Measurements from ENCODE around the gene FAM3D. TPM values are rescaled to one million over a fixed set of nuclear protein-coding genes. Genes with fewer than 3 reads are reported as not detected.

The FAM3D gene
- total RNA-seq, 4 donors from 2014 or later: 47.0 to 200 (median 135) TPM

DNA sequence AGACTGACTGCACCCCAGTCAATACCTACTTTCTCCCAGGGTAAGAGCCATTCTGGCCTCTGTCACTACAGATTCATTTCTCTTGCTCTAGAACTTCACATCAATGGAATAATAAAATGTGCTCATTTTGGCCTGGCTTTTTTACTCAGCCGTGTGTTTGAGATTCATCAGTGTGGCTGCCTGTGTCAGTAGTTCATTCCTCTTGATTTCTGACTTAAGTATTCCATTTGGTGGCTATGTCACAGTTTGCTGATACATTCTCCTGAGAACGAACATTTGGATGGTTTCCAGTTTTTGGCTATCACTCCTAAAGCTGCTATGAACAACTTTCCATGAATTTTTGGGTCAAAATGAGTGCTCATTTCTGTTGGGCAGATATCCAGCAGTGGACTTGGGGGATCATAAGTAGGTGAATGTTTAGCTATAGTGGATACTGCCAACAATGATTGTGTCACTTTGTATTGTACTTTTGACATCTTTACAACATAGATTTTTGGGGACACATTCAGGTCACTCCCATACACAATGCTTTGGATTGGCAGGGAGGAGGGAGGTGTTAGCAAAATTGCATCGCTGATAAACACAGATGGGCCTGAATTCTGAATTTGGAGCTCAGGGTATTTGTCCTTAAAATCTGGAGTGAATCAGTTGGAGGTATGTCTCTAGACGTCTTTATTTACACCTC lies 69.6 kb downstream of the FAM3D start:
- no peak for TF ChIP-seq POLR2A (IDR thresholded peaks at IDR 0.05)
- TF ChIP-seq, protein P1, sequence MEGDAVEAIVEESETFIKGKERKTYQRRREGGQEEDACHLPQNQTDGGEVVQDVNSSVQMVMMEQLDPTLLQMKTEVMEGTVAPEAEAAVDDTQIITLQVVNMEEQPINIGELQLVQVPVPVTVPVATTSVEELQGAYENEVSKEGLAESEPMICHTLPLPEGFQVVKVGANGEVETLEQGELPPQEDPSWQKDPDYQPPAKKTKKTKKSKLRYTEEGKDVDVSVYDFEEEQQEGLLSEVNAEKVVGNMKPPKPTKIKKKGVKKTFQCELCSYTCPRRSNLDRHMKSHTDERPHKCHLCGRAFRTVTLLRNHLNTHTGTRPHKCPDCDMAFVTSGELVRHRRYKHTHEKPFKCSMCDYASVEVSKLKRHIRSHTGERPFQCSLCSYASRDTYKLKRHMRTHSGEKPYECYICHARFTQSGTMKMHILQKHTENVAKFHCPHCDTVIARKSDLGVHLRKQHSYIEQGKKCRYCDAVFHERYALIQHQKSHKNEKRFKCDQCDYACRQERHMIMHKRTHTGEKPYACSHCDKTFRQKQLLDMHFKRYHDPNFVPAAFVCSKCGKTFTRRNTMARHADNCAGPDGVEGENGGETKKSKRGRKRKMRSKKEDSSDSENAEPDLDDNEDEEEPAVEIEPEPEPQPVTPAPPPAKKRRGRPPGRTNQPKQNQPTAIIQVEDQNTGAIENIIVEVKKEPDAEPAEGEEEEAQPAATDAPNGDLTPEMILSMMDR (IDR thresholded peaks at IDR 0.05): no peak
- no peaks in the 10 kb centered on the region for H3K9me3 ChIP-seq
- H3K27me3 ChIP-seq: no peaks in the 10 kb centered on the region
- H3K4me1 ChIP-seq: no peaks in the 10 kb centered on the region
- DNase-seq: no peak
- no peak overlapping the region for H3K27ac ChIP-seq
- H3K4me3 ChIP-seq: no peak overlapping the region
- no peaks in the 10 kb centered on the region for H3K36me3 ChIP-seq

DNA sequence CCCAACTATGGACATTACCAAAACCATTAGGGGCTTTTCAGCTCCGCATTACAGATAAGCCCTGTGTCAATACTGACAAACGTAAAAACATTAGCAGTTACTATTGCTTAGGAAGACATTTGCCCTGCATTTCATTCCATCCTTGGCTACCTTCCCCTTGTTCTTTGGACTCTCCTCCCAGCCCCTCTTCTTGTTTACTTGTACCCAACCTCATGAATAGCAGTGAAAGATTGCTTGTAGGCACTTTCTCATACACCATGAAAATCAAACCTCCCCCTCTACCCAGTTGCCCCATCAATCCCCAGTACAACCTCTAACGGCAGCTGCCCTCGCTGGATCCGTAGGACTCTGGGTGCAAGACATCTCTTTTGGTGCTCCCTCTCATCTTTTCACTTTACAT lies 72.5 kb downstream of the FAM3D start:
- H3K27ac ChIP-seq: no peak overlapping the region
- no peaks in the 10 kb centered on the region for H3K9me3 ChIP-seq
- no peaks in the 10 kb centered on the region for H3K27me3 ChIP-seq
- H3K36me3 ChIP-seq: no peaks in the 10 kb centered on the region
- H3K4me1 ChIP-seq: no peaks in the 10 kb centered on the region
- TF ChIP-seq, protein P1 (IDR thresholded peaks at IDR 0.05): no peak
- TF ChIP-seq POLR2A (IDR thresholded peaks at IDR 0.05): no peak
- DNase-seq: no peak
- no peak overlapping the region for H3K4me3 ChIP-seq

DNA sequence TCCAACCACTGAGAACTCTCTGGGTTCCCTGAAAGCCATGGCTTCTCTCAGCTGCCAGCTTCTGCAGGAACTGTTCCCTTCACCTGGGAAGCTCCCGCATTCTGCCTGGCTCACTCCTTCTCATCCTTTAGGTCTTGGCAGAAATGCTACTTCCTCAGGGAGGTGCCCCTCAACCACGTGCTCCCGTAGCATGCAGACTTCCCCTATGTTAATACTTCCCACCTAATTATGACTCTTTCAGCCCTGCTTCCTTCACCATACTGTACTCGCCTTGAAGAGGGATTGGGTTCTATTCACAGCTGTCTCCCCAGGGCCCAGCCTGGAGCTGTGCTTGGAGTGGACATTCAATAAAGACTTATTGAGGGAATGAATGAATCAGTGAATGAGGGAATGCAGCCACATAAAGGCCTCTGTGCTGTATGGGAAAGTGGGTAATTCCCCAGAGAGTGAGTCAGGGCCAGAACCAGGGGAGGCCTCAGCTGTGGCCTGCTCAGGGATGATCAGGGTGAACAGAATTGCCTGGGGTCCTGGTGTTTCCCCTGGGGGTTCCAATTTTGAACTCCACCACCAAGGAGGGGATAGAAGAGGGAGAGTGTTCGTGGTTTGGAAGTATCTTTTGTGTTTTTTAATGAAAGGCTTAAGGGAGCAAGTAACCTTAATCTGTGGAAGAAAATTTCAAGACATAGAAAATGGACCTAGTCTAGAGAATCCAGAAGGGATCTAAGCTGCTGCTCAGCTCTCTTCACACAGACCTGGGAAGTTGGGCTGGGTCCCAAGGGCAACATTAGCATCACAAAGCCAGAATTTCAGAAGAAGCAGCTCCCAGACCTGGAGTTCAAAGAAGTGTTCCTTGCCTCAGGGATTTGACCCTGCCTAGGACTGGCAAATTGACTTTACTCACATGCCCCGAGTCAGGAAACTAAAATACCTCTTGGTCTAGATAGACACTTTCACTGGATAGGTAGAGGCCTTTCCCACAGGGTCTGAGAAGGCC lies 74.8 kb downstream of the FAM3D start:
- H3K9me3 ChIP-seq: no peaks in the 10 kb centered on the region
- no peak for TF ChIP-seq POLR2A (IDR thresholded peaks at IDR 0.05)
- TF ChIP-seq, protein P1 (IDR thresholded peaks at IDR 0.05): no peak
- H3K27ac ChIP-seq: no peak overlapping the region
- no peaks in the 10 kb centered on the region for H3K36me3 ChIP-seq
- peaks cover 0 to 5% of the 10 kb centered on the region in 2 donors for H3K27me3 ChIP-seq
- DNase-seq: no peak
- H3K4me3 ChIP-seq: no peak overlapping the region
- peaks cover 0 to 2% (median 0%) of the 10 kb centered on the region in 4 donors for H3K4me1 ChIP-seq

DNA sequence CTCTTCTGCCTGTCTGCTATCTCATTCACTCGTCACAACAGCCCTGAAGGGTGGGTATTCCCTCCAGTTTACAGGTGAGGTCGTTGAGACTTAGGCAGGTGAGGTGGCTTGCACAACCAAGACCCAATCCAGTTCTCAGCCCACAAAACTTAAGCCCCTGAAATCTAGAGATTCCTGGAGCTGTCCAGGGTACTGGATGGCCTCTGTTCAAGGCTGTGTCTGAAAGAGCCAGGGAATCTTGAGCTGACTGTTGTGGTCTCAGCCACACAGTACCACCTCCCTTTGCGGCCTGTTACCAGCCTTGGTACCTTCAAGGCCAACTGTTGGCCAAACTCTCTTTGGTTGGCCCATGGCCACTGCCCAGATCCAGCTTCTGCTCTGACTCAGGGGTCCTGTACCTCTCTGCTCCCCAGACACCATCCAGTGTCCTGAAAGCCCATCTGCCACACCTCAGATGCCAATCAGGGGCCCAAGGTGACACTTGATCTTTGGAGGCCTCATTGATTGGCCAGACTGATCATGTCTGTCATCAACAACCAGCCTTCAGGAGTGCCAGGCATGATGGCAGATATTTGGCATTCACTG lies 78.5 kb downstream of the FAM3D start:
- no peaks in the 10 kb centered on the region for H3K9me3 ChIP-seq
- no peak for TF ChIP-seq POLR2A (IDR thresholded peaks at IDR 0.05)
- TF ChIP-seq, protein P1 (IDR thresholded peaks at IDR 0.05): no peak
- no peak overlapping the region for H3K27ac ChIP-seq
- H3K4me3 ChIP-seq: no peak overlapping the region
- H3K27me3 ChIP-seq: peaks cover 0 to 9% of the 10 kb centered on the region in 2 donors
- peaks cover 0 to 21% (median 0%) of the 10 kb centered on the region in 4 donors for H3K4me1 ChIP-seq
- no peak for DNase-seq
- H3K36me3 ChIP-seq: no peaks in the 10 kb centered on the region

DNA sequence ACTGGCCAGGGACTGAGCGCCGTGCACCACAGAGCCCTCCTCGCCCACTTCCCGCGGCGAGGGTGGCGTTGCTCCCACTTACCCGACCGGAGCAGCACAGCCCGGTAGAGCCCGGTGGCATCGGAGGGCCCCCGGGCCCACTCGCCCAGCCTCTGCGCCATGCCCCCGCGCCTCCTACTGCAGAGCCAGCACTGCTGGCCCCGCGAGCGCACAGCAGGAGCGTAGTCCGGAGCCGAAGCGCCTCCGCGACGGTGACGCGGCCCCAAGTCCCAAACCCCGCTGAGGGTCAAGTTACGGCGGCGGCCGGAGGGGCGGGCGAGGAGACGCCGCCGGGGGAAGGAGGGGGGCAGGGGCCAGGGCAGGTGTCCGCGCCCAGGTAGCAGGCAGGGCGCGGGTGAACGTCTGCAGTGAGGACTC lies 79.8 kb downstream of the FAM3D start:
- Histone ChIP-seq H3K36me3 (no peaks in the 10 kb centered on the region), H3K4me3 (peak overlapping the region in 1 of 4 donors; percentile 19), H3K4me1 (peaks cover 0 to 21% (median 0%) of the 10 kb centered on the region in 4 donors), H3K9me3 (no peaks in the 10 kb centered on the region), H3K27ac (no peak overlapping the region), H3K27me3 (peaks cover 0 to 9% of the 10 kb centered on the region in 2 donors)
- DNase-seq: no peak
- TF ChIP-seq POLR2A (IDR thresholded peaks at IDR 0.05): no peak
- TF ChIP-seq, protein P1 (IDR thresholded peaks at IDR 0.05): no peak
